Adrenal gland (tissue), 12 donors: ENCODE results near the gene S100A9. TPM values are rescaled to one million over a fixed set of nuclear protein-coding genes. Genes with fewer than 3 reads are reported as not detected.

Experiments used
- DNase-seq, 7 donors: peaks; one replicate each; pipeline ENCODE4 v3.0.0-alpha.2; 2019 to 2020
- H3K27ac ChIP-seq, 5 donors: fragments of 200-600 bp; sonication (generic) in 4 of 5; 1 replicate in 3 of 5; 2 replicates in 2 of 5; pipeline versions ENCODE4 v1.5.1 to v1.8.0; 2016 to 2020; ENCODE audit warnings: mild to moderate bottlenecking in 1 of 5
- H3K27me3 ChIP-seq: fragments of 200-600 bp; 2 replicates; pipeline ENCODE4 v1.8.0; 2021
- H3K36me3 ChIP-seq, 2 donors: fragments of 200-600 bp; replicated peaks in 1 of 2; 1 replicate in 1 of 2; 2 replicates in 1 of 2; pipeline versions ENCODE4 v1.5.1 to v1.8.0; 2018 to 2022
- H3K4me1 ChIP-seq, 2 donors: fragments of 200-600 bp; replicated peaks in 1 of 2; 1 replicate in 1 of 2; 2 replicates in 1 of 2; pipeline versions ENCODE4 v1.5.1 to v1.8.0; 2018 to 2021
- H3K4me3 ChIP-seq, 4 donors: fragments of 200-600 bp; sonication (generic) in 3 of 4; one replicate each; pipeline ENCODE4 v1.5.1; 2016 to 2018
- H3K9me3 ChIP-seq, 3 donors: fragments of 200-600 bp; sonication (generic) in 1 of 3; replicated peaks in 1 of 3; 1 replicate in 2 of 3; 2 replicates in 1 of 3; pipeline versions ENCODE4 v1.5.1 to v1.8.0; 2016 to 2021
- POLR2A ChIP-seq, 2 donors: fragments of 450-650 bp; IDR thresholded peaks; one replicate each; pipeline ENCODE4 v1.6.1; 2017; ENCODE audit warnings: antibody characterized with exemption in 2 of 2, mild to moderate bottlenecking in 2 of 2, moderate library complexity in 1 of 2
- WGBS, 4 donors: extraction: QIAGEN DNeasy Blood & Tissue Kit in 2 of 4; methylation state at CpG; one replicate each; pipeline versions ENCODE4 v1.1.5 to v1.1.7; 2013 to 2017; 5-methylcytosine and 5-hydroxymethylcytosine counted together
- intact Hi-C, 2 donors: fragments of 100-400 bp; cut with DNase I; formaldehyde crosslinking; loops; one replicate each; pipeline versions ENCODE4 v1.14.1 to v1.15.0; 2022 to 2023
- polyA plus RNA-seq, 3 donors: library from polyadenylated mRNA; stranded (reverse); fragments of 200-250 nt in 2 of 3; fragments of 350-450 nt in 1 of 3; fragmentation: Illumina TruSeq in 1 of 3; extraction: RNeasy Lipid Tissue Mini Kit (QIAGEN cat#74804) in 1 of 3; gene quantifications; one replicate each; pipeline ENCODE4 v1.2.3, GENCODE V29; 2013 to 2014
- total RNA-seq, 9 donors: library from RNA; depleted of rRNA in 4 of 9; stranded (reverse); fragments of >200 nt in 4 of 9; fragments of 120-200 nt in 1 of 9; fragmentation: NEBNext Ultra II Directional in 1 of 9; extraction: Animal tissue kit (Norgen Biotek cat#: 25700) in 1 of 9; gene quantifications; one replicate each; pipeline versions ENCODE4 v1.1.0 to v1.2.4, GENCODE V29; 2013 to 2023
- TF ChIP-seq, protein P1 (sequence below), 6 experiments: fragments of 450-650 bp in 4 of 6; fragments of 200-600 bp in 2 of 6; sonication (generic) in 1 of 6; IDR thresholded peaks; 1 replicate in 5 of 6; 2 replicates in 1 of 6; pipeline versions ENCODE4 v1.5.1 to v1.8.0; 2016 to 2021; ENCODE audit warnings: antibody characterized with exemption in 6 of 6, mild to moderate bottlenecking in 2 of 6, moderate library complexity in 1 of 6
- donor health status: healthy with polysubstance abuse.
- donor health status: Bipolar disorder and iron deficiency.
- donor health status: DM: yes; HTN: yes; CAD: no.
- donor health status: DM: no; HTN: no; CAD: no.
- donor health status: DM: no; HTN: no; CAD: no.
- donor health status: DM: yes; HTN: yes; CAD: no.

S100A9 gene
- total and polyA plus RNA-seq, 12 donors, result 30.6 to 544 (median 158) TPM

DNA sequence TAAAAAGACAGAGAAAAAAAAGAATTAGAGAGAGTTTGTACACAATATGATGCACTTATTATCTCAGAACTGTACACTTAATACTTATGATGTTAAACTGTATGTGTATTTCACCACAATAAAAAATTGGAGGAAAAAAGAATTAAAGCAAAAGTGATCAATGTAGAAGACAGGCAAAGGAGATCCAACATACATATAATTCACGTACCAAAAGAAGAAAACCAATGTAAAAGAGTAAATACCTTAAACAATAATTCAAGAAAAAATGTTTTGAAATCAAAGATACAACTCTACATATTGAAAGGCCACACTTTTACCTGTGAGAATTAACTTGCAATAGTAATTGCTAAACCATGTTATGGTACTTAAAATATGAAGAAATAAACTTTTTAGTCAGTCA lies 35.1 kb upstream of the S100A9 start:
- Histone ChIP-seq H3K27me3 (no peaks in the 10 kb centered on the region), H3K4me1 (no peaks in the 10 kb centered on the region), H3K27ac (no peak overlapping the region), H3K9me3 (peaks cover 0 to 7% (median 0%) of the 10 kb centered on the region in 3 donors), H3K4me3 (no peak overlapping the region), H3K36me3 (no peaks in the 10 kb centered on the region)
- no peak for DNase-seq
- 0 to 38% (median 0%) methylated on average over 1 of the region's 1 CpG for WGBS, 4 donors
- TF ChIP-seq, protein P1, sequence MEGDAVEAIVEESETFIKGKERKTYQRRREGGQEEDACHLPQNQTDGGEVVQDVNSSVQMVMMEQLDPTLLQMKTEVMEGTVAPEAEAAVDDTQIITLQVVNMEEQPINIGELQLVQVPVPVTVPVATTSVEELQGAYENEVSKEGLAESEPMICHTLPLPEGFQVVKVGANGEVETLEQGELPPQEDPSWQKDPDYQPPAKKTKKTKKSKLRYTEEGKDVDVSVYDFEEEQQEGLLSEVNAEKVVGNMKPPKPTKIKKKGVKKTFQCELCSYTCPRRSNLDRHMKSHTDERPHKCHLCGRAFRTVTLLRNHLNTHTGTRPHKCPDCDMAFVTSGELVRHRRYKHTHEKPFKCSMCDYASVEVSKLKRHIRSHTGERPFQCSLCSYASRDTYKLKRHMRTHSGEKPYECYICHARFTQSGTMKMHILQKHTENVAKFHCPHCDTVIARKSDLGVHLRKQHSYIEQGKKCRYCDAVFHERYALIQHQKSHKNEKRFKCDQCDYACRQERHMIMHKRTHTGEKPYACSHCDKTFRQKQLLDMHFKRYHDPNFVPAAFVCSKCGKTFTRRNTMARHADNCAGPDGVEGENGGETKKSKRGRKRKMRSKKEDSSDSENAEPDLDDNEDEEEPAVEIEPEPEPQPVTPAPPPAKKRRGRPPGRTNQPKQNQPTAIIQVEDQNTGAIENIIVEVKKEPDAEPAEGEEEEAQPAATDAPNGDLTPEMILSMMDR (IDR thresholded peaks at IDR 0.05), result no peak
- TF ChIP-seq POLR2A (IDR thresholded peaks at IDR 0.05), result no peak
- intact Hi-C loops, result no loop called here

DNA sequence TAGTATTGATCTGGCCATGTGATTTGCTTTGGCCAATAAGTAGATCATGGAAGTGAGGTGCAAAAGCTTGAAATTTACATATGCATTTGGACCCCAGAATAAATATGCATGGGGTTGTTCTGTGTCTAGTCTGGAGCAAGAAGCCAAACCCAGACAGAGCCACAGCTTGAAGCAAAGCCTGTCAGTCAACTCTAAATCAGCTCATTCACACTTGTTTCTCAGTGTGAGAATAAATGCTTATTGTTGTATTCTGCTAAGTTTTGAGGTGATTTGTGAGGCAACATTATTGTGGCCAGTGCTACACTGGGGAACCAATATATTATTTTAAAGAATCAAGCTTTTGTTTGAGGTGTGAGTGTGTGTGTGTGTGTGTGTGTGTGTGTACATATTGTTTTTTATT lies 32.7 kb upstream of the S100A9 start:
- peaks cover 0 to 7% (median 6%) of the 10 kb centered on the region in 3 donors for H3K9me3 ChIP-seq
- intact Hi-C loops, result no loop called here
- no peak overlapping the region for H3K4me3 ChIP-seq
- no peak for TF ChIP-seq POLR2A (IDR thresholded peaks at IDR 0.05)
- TF ChIP-seq, protein P1 (IDR thresholded peaks at IDR 0.05), result no peak
- no peak for DNase-seq
- no peaks in the 10 kb centered on the region for H3K27me3 ChIP-seq
- no peaks in the 10 kb centered on the region for H3K4me1 ChIP-seq
- H3K27ac ChIP-seq, result no peak overlapping the region
- H3K36me3 ChIP-seq, result no peaks in the 10 kb centered on the region

DNA sequence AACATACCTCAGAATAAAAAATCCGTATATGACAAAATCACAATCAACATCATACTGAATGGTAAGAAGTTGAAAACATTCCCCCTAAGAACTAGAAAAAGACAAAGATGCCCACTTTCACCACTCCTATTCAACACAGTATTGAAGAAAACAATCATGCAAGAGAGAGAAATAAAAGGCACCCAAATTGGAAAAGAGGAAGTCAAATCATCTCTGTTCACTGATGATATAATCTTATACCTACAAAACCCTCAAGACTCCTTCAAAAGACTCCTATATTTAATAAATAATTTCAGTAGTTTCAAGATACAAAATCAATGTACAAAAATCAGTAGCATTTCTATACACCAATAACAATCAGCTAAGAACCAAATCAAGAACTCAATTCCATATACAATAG lies 23.8 kb upstream of the S100A9 start:
- intact Hi-C loops, result no loop called here
- peaks cover 4% of the 10 kb centered on the region for H3K27me3 ChIP-seq
- H3K4me3 ChIP-seq, result no peak overlapping the region
- no peaks in the 10 kb centered on the region for H3K4me1 ChIP-seq
- no peak for DNase-seq
- no peaks in the 10 kb centered on the region for H3K36me3 ChIP-seq
- WGBS, 4 donors, result 75 to 88% (median 77%) methylated on average over 1 of the region's 1 CpG
- no peak overlapping the region for H3K27ac ChIP-seq
- no peak for TF ChIP-seq POLR2A (IDR thresholded peaks at IDR 0.05)
- TF ChIP-seq, protein P1 (IDR thresholded peaks at IDR 0.05), result no peak
- H3K9me3 ChIP-seq, result peaks cover 0 to 6% (median 2%) of the 10 kb centered on the region in 3 donors

DNA sequence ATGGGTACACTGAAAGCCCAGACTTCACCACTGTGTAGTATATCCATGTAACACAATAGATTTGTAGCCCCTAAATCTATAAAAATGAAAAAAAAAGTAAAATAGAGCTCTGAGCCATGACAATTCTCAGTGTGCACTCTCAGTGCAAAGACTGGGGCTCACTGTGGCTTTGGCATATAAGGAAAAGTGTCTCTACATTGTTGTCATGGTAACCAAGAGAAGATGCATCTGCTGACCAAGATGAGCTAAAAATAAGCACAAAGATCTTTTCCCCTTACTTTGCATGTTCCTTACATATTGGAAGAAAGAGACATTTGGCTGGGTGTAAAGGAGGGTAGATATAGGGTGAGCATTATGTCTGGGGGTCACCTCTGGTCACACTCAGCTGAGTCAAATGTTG lies 21.0 kb upstream of the S100A9 start:
- DNase-seq, result no peak
- Histone ChIP-seq H3K4me3 (no peak overlapping the region), H3K27me3 (no peaks in the 10 kb centered on the region), H3K36me3 (no peaks in the 10 kb centered on the region), H3K27ac (no peak overlapping the region), H3K9me3 (peaks cover 0 to 6% (median 0%) of the 10 kb centered on the region in 3 donors), H3K4me1 (no peaks in the 10 kb centered on the region)
- intact Hi-C loops, result no loop called here
- TF ChIP-seq POLR2A (IDR thresholded peaks at IDR 0.05), result no peak
- TF ChIP-seq, protein P1 (IDR thresholded peaks at IDR 0.05), result no peak
